Neural crest cell (in vitro differentiated cells): ENCODE data around the gene PDGFA. TPM values are rescaled to one million over a fixed set of nuclear protein-coding genes. Genes with fewer than 3 reads are reported as not detected.

Experiments
- DNase-seq: peaks from one replicate; pipeline ENCODE4 v3.0.0; 2021; ENCODE audit warnings: low read depth, mixed read lengths, low spot score
- H3K27ac Mint-ChIP-seq: one replicate; pipeline ENCODE4 v1.8.0; 2021; ENCODE audit warnings: mild to moderate bottlenecking, mixed read lengths; ENCODE audit not compliant: unreplicated experiment
- H3K27me3 Mint-ChIP-seq: 2 replicates; pipeline ENCODE4 v1.8.0; 2021; ENCODE audit warnings: low read depth, mild to moderate bottlenecking, mixed read lengths
- H3K36me3 Mint-ChIP-seq: 2 replicates; pipeline ENCODE4 v1.8.0; 2021; ENCODE audit warnings: low read depth, mild to moderate bottlenecking, mixed read lengths
- H3K4me1 Mint-ChIP-seq: 2 replicates; pipeline ENCODE4 v1.8.0; 2021; ENCODE audit warnings: mixed read lengths
- H3K4me3 Mint-ChIP-seq: one replicate; pipeline ENCODE4 v1.8.0; 2021; ENCODE audit warnings: mild to moderate bottlenecking, mixed read lengths
- H3K9me3 Mint-ChIP-seq: 2 replicates; pipeline ENCODE4 v1.8.0; 2021; ENCODE audit warnings: mixed read lengths
- CTCF ChIP-seq: fragments of 200-600 bp; sonication (generic); conservative IDR thresholded peaks from 2 replicates; pipeline ENCODE4 v1.5.0; 2021; ENCODE audit warnings: antibody characterized with exemption, mild to moderate bottlenecking
- total RNA-seq: library from RNA; stranded (reverse); gene quantifications from 2 replicates; pipeline ENCODE4 v1.2.1, GENCODE V29; 2021

Gene PDGFA
- total RNA-seq, 1 donor from 2014 or later = 0.82 TPM

DNA sequence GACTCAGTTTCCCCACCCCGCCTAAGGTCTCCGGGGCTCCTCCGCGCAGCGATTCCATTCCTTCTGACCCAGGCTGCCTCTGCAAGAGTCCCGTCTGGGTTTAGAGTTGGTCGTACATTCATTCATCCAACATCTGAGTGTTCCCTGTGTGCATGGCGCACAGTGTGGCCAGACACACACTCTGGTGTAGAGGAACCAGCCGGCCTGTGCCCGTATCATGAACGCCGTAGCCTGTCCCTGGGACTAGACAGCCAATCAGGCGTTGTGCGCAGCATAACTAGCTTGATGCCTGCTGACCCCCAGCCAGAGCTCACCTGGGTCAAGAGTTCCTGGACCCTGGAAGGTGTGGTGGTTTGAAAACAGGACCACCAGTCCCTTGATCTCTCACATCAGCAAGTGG lies 20.9 kb upstream of the PDGFA start:
- no peaks in the 10 kb centered on the region for H3K9me3 Mint-ChIP-seq
- H3K4me1 Mint-ChIP-seq = peaks cover 6% of the 10 kb centered on the region
- H3K27me3 Mint-ChIP-seq = no peaks in the 10 kb centered on the region
- no peaks in the 10 kb centered on the region for H3K36me3 Mint-ChIP-seq
- H3K27ac Mint-ChIP-seq = no peak overlapping the region
- no peak overlapping the region for H3K4me3 Mint-ChIP-seq
- no peak for DNase-seq
- no peak for TF ChIP-seq CTCF

- H3K9me3 Mint-ChIP-seq = no peaks in the 10 kb centered on the region
- H3K4me3 Mint-ChIP-seq = no peak overlapping the region
- H3K4me1 Mint-ChIP-seq = peaks cover 6% of the 10 kb centered on the region
- no peak overlapping the region for H3K27ac Mint-ChIP-seq
- no peaks in the 10 kb centered on the region for H3K27me3 Mint-ChIP-seq
- no peaks in the 10 kb centered on the region for H3K36me3 Mint-ChIP-seq
- no peak for DNase-seq
- no peak for TF ChIP-seq CTCF
Observed at GRCh38 chr7:539731-540411, 20.2 kb upstream of the PDGFA start.

DNA sequence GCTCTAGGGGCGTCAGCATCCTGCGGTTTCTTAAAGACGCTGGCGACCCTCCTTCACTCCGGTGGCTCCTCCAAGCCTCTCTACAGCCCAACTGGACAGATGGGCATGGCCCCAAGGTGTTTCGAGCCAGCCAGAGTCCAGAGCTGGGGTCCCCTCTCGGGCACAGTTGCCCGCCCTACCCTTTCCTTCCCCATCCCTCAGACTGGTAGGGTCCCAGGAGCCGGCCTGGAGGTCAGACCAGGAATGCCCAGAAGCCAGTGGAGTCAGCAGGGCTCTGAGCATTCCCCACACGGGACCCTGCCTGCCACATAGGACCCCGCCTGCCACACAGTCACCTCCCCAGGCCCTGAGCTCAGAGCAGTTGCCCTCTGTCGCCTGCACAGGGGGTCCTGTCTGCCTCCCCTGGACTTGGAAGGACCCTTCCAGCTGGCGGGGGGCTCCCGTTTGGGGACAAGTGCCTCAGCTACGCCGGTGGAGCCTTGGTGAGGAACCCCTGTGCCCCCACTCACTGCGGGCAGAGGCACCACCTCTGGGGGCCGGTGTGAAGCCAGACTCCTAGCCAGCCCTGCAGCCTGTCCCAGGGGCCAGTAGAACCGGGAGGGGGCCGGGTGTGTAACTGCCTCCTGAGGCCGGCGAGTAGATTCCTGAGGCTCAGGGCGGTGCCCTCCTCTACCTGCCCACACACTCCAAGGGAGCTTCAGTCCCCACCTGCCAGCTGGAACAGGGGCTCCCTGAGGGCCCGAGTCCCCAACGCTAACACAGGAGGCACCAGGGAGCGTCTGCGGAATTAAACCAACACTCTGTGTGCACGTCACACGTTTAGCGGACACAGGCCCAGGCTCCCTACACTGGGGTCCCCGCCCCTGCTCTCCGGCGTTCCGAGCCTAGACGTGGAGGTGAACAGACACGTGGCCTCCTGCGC lies 19.4 kb upstream of the PDGFA start:
- Mint-ChIP-seq H3K9me3 (no peaks in the 10 kb centered on the region), H3K36me3 (no peaks in the 10 kb centered on the region), H3K4me3 (no peak overlapping the region), H3K27me3 (peaks cover 1% of the 10 kb centered on the region), H3K27ac (no peak overlapping the region), H3K4me1 (peaks cover 6% of the 10 kb centered on the region)
- TF ChIP-seq CTCF = no peak
- no peak for DNase-seq

GRCh38 chr7:537911-538634 lies 18.4 kb upstream of the PDGFA start:
- peaks cover 4% of the 10 kb centered on the region for H3K27me3 Mint-ChIP-seq
- no peaks in the 10 kb centered on the region for H3K36me3 Mint-ChIP-seq
- TF ChIP-seq CTCF = no peak
- H3K27ac Mint-ChIP-seq = no peak overlapping the region
- H3K4me3 Mint-ChIP-seq = no peak overlapping the region
- DNase-seq = no peak
- H3K9me3 Mint-ChIP-seq = no peaks in the 10 kb centered on the region
- peaks cover 6% of the 10 kb centered on the region for H3K4me1 Mint-ChIP-seq

DNA sequence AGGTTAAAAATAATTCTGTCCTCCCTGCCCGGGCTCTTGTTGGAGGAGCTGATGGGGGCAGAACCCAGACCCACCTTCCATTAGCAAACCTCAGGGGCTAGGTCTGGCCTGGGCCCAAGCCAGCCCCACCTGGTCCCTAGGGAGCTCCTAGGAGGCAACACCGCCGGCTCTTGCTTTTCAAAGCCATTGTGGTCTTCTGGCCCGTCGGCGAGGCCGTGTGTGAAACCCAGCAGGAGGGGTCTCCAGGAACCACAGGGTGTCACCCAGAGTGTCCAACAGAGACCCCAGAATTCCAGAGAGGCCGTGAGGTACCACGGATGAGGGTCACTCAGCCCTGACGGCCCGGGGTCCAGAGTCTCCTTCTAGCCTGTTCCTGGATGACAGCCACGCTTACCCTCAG lies 16.6 kb upstream of the PDGFA start:
- Mint-ChIP-seq H3K27me3 (peaks cover 10% of the 10 kb centered on the region), H3K27ac (no peak overlapping the region), H3K4me3 (no peak overlapping the region), H3K4me1 (no peaks in the 10 kb centered on the region), H3K9me3 (no peaks in the 10 kb centered on the region), H3K36me3 (no peaks in the 10 kb centered on the region)
- TF ChIP-seq CTCF = no peak
- no peak for DNase-seq
